Right forelimb (tissue), 1 donor: ENCODE results near the gene INPP5A.
"Not testable (repeated sequence)": the region's sequence is repeated elsewhere in the genome, so short reads cannot be mapped to it uniquely, and the experiment has no call there.

Source experiments
- DNase-seq: peaks from one replicate; pipeline ENCODE4 v3.0.0-alpha.2; 2018

The INPP5A gene

DNA sequence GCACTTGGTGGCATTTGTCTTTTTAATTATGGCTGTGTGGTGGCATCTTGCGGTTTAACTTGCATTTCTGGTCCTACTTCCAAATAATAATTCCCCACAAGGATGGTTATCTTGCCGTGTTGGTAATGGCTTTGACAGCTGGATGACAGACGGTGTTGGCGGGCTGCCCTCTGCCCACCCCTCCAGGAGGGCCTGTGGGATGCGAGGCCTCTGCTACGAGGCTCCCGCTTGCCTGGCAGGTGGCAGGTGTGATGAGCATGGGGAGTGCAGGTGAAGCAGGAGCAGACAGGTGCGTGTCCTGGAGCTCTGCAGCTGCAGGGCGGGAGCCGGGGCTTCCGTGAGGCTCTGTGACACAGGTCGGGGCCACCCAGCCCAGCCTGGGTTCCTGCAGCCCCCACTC, 11.8 kb downstream of the INPP5A start:
- peak; percentile 22 for DNase-seq

DNA sequence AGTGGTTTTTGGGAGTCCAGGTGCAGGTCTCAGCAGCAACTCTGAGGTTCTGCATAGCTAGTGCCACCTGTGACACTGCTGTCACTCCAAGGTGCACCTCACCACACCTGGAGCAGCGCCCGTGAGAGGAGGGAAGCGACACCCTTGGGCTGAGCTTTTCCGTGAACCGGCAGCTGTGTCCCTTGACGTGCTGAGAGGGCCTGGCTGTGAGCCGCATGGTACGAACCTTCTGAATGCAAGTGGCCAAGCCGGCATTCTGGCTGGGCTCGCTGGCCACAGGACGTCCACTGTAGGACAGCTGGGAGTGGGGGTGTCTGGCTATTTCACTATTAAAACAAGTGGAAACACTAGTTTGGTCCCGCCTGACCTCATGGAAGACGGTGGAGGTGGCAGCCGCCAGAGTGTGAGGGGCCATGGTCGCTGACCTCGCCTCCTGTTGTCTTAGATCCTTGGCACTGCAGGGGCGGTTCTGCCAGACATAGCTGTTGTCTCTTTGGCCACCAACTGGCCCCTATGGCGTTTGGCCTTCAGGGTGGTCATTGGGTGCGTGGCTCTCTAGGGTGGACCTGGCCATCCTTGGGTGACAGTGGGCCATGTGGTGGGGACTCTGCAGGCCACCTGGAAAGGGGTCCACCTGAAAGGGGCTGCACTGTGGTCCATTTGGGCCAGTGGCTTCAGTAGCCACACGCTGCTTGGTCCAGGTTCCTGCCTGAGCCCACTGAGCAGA, 12.9 kb downstream of the INPP5A start:
- DNase-seq, result peak; percentile 22

- peak; percentile 40 for DNase-seq
Observed at GRCh38 chr10:132551093-132551807, 13.7 kb downstream of the INPP5A start.

DNA sequence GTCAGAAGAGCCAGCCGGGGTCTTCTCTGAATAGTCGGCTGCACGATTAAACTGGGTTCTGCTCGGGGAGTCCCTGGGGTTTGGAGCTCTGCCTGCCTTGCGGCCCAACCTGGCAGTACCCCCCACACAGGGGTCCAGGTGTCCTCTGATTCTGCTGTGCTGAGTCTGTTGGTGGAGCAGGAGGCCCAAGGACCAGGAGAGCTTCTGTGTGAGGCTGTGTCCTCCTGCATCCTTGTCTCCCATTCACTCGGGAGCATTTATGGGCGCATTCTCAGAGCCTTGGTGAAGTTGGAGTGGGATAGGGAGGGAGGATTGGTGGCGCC, 14.2 kb downstream of the INPP5A start:
- peak; percentile 20 for DNase-seq

DNA sequence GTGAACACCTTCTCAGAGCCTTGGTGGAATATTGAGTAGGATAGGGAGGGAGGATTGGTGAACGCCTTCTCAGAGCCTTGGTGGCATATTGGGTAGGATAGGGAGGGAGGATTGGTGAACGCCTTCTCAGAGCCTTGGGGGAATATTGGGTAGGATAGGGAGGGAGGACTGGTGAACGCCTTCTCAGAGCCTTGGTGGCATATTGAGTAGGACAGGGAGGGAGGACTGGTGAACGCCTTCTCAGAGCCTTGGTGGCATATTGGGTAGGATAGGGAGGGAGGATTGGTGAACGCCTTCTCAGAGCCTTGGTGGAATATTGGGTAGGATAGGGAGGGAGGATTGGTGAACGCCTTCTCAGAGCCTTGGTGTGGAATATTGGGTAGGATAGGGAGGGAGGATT, 15.0 kb downstream of the INPP5A start:
- not testable (repeated sequence) for DNase-seq

GRCh38 chr10:132553568-132553967, 16.0 kb downstream of the INPP5A start:
- not testable (repeated sequence) for DNase-seq

DNA sequence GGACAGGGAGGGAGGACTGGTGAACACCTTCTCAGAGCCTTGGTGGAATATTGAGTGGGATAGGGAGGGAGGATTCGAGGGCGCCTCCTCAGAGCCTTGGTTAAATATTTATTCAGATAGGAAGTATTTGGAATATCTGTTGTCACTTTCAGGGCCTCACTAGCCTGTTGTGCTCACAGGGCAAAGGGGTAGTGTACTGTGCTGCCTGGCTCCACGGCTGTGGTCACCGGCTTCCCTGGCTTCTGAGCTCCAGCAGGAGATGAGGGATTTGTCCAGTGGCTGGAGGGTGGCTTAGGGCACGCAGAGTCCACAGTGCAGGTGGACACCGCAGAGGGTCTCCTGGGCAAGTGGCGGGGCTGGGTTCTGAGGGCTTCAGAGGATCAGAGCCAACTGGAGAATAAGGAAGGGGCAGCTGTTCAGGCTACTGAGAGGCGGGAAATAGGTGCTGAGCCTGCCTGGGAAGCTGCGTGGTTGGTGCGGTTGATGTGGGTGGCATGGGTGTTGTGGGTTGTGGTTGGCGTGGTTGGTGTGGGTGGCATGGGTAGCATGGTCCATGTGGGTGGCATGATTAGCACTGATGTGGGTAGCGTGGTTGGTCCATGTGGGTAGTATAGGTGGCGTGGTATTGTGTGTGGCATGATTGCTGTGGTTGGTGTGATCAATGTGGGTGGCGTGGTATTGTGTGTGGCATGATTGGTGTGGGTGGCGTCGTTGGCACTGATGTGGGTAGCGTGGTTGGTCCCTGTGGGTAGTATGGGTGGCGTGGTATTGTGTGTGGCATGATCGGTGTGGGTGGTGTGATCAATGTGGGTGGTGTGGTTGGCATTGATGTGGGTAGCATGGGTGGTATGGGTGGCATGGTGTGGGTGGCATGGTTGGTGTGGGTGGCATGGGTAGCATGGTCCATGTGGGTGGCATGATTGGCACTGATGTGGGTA, 16.7 kb downstream of the INPP5A start:
- DNase-seq, result no peak

GRCh38 chr10:132554991-132555647, 17.5 kb downstream of the INPP5A start:
- DNase-seq, result no peak

- DNase-seq, result no peak
Observed at GRCh38 chr10:132555648-132556575, 18.3 kb downstream of the INPP5A start.

- no peak for DNase-seq
Observed at GRCh38 chr10:132556994-132557441, 19.4 kb downstream of the INPP5A start.

GRCh38 chr10:132557696-132558515, 20.3 kb downstream of the INPP5A start:
- no peak for DNase-seq

- DNase-seq, result no peak
Observed at GRCh38 chr10:132558516-132559413, 21.2 kb downstream of the INPP5A start.

DNA sequence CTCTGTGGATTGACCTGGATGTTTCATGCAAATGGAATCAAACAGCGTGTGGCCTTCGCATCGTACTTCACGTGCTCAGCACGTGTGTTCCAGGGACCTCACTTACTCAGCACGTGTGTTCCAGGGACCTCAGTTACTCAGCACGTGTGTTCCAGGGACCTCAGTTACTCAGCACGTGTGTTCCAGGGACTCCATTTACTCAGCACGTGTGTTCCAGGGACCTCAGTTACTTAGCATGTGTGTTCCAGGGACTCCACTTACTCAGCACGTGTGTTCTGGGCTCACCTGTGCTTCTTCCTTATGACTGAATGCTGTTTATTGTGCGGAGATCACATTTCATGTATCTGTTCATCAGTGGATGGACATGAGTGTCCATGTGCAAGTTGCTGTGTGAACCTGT, 22.0 kb downstream of the INPP5A start:
- DNase-seq, result no peak

DNA sequence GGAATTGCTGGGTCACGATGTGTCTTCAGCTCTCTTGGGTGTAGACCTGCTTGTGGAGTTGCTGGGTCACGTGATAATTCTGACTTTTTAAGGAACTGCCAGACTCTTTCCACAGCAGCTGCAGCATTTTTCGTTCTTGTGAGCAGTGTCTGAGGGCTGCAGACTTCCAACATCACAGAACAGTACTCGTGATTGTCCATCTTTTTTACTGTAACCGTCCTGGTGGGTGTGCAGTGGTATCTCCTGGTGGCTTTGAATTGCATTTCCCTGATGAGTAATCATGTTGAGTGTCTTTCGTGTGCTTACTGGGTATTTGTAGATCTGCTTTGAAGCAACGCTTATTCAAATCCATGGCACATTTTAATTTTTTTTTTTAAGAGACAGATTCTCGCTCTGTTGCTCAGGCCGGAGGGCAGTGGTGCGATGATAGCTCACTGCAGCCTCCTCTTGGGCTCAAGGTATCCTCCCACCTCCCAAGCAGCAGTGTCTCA, 22.7 kb downstream of the INPP5A start:
- no peak for DNase-seq

DNA sequence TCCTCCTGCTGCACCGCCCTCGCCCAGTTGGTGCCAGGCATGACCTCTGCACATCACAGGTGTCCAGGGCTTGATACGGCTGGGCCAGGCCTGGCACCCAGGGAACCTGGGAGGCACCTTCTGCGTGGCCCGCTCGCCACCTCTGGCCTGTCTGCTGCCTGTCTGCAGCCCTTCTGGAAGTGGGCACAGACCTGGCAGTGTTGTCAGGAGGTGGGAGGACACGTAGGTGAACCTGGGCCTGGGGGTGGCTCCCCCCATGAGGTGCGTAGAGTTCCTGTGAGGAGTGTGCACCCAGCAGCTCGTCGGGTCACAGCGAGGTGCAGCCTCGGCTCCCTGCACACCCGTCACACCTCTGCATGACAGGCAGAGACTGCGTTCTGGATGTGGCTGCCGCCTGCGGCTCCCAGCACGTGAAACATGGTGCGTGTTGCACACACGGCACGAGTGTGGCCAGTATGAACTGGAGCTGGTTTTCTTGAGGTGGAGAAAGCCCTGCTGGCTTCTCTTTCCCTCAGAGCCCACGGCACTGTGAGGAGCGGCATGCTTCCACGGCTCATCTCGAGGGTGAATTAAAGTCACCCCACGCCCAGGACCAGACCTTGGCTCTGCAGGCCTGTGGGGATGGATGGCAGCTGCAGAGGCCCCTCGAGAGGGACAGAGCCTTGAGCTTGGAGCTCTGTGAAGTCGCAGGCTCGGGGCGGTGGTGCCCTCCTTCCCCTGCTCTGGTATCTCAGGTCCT, 24.8 kb downstream of the INPP5A start:
- DNase-seq, result no peak

DNA sequence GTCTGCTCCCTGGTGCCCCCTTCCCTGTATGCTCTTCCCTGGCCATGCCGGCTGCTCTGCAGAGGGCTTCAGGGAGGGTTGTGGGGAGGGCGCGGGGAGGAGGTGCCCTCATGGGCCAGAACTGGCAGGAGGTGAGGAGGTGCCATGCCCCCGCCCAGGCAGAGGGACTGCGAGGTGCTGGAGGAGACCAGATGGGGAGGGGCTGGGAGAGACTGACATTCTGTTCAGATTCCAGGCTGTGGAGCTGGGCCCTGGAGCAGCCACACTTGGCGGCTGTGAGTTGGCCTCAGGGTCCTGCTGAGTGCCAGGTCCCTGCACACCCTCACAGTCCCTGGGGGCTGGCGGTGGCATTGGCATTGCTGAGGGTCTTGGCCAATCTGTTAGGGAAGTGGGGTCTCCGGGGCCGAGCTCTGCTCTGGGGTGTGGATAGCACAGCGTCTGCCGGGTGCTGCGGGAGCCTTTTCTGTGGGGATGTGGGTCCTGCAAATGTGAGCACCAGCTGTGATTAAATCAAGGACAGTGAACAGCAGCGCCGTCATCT, 25.4 kb downstream of the INPP5A start:
- no peak for DNase-seq

GRCh38 chr10:132563485-132564248, 26.1 kb downstream of the INPP5A start:
- DNase-seq, result no peak

GRCh38 chr10:132564249-132564605, 26.6 kb downstream of the INPP5A start:
- no peak for DNase-seq
